HG03060 (cell line): Measurements from ENCODE around the gene SMC4.

Experiments used
- ATAC-seq: cut with Tn5 transposase; IDR thresholded peaks from one replicate; pipeline ENCODE4 v1.9.1; 2021; ENCODE audit warnings: low read depth, moderate number of reproducible peaks; ENCODE audit not compliant: unreplicated experiment

Gene SMC4

DNA sequence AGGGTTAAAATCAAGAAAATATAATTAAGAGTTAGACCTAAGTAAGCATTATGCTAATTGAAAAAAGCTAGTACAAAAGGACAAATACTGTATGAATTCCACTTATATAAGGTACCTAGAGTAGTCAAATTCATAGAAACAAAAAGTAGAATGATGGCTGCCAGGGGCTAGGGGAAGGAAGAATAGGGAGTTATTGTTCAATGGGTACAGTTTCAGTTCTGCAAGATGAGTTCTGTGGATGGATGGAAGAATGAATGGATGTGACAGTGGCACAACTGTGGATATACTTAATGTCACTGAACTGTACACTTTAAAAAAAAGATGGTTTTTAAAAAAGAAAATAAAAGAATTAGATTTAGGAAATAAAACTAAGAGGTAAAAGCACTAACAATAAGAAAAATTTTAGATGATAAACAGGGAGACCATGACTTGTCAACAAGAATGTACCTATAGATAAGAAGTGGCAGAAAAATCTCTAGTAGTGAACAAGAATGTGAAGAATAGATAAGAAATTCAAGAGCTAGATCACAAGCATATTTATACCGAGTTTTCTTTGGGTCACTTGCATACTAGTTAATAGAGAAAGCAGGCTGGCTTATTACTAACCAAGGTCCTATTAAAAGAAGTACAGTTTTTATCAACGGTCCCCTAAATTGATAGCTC is 6.0 kb upstream of the SMC4 start:
- no peak for ATAC-seq

DNA sequence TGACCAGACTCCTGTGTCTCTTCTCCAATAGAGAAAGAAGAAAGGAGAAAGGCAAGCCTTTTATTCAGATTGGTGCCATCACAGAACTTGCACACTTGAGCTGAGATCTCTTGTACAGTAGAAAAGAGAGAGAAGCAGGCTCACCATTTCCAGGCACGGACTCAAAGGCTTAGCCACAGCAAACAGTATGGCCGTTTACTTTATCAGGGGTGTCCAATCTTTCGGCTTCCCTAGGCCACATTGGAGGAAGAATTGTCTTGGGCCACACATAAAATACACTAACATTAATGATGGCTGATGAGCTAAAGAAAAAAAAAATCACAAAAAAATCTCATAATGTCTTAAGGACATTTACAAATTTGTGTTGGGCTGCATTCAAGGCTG is 5.4 kb upstream of the SMC4 start:
- no peak for ATAC-seq

DNA sequence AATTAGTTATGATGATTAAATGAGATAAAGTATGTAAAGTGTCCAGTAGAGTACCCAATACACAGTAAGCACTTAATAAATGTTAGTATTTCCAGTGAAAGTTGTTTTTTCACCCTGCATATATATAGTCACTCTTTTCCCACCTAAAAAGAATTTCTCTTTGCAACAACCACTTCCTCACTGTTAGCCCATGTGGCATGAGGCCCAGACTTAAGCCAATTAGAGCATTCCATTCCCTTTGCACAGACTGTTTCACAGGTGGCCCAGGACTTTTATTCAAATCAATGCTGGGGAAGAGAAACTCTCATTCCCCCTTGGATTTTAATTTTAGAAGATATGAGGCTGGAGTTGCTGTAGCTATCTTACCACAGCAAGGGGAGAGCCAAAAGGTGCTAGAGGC is 4.2 kb upstream of the SMC4 start:
- no peak for ATAC-seq

DNA sequence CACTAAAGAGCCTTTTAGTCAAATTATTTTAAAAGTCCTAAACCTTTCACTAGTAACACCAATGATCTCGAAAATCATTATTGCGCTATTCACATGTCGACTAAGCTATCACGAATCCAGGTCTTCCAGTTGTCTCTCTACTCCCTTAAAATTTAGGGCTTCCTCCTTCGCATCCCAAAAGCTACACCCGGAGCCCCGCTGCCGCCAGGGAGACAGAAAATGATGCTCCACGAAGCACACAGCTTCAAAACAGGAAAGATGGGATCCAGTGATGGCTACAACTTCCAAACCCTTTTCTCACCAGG is 678 bp upstream of the SMC4 start:
- ATAC-seq = no peak

DNA sequence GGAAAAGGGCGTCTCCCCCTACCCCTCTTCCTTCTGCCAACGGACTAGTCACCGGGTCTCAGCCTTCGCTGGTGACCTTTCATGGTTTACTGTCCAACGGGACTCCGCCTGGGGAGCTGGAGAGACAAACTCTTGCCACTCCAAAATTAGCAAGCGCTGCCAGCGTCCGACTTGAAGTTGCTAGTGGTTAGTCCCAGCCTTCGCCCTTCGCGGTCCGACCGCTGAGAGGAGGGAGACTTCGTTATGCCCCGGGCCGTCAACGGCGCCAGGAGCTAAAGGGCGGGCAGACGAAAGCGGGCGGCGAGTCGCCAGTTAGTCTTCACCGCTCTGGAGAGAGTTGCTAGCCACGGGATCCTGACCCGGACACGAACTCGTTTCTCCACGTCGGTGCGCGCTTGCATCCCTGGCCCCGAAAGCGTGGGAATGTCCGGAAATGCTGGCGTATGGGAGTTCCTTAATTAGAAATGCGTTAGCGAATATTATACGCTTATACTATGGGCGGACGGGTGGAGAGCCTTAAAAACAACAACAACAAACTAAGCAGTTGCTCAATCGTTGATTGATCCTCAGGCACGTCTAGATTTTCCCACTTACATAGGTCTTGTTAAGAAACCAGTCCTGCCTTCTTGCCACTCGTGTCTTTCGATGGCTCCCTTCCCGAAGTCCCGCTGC is 716 bp downstream of the SMC4 start:
- no peak for ATAC-seq

DNA sequence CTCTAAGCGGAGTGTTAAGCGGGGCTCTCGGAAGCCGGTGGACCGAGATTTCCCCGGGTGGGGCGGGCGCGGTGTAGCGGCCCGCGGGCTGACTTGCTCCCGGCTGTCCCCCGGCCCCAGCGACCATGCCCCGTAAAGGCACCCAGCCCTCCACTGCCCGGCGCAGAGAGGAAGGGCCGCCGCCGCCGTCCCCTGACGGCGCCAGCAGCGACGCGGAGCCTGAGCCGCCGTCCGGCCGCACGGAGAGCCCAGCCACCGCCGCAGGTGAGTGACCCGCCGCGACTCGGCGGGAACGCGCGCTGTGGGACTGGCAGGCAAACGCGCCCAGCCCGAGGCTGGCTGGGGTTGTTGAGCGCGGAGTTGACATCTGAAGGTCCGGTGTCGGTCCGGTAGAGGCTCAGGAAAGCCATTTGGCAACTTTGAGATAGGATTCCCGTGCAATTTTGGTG is 1.3 kb downstream of the SMC4 start:
- no peak for ATAC-seq

DNA sequence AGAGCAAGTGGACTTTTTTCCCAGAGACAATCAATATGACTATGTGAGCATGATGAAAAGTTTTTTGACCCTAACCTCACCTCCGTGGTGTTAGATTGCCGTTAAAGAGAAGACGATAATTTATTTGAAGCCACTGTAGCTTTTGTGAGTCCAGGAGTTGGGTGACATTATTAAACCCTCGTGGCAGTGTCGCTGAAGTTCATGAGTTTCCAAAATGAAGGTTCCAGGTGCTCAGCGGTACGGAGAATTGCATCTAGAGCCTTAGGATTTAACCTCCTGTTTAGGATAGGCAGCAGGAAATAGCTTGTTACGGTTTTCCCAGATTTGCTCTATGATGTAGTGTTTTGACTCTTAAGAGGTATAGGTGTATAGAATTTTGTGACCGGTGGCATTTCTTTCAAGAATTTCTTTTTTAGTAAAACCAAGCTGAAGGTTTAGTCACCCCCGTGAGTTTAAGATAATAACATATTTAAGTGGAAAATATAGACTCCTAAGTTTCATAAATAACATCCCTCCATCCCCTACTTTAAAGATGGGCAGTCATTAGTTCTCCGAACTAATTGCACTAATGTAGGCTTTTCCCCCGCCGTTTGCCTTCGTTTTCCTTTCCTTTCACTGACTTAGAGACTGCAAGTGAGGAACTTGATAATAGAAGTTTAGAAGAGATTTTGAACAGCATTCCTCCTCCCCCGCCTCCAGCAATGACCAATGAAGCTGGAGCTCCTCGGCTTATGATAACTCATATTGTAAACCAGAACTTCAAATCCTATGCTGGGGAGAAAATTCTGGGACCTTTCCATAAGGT is 2.0 kb downstream of the SMC4 start:
- ATAC-seq = no peak

DNA sequence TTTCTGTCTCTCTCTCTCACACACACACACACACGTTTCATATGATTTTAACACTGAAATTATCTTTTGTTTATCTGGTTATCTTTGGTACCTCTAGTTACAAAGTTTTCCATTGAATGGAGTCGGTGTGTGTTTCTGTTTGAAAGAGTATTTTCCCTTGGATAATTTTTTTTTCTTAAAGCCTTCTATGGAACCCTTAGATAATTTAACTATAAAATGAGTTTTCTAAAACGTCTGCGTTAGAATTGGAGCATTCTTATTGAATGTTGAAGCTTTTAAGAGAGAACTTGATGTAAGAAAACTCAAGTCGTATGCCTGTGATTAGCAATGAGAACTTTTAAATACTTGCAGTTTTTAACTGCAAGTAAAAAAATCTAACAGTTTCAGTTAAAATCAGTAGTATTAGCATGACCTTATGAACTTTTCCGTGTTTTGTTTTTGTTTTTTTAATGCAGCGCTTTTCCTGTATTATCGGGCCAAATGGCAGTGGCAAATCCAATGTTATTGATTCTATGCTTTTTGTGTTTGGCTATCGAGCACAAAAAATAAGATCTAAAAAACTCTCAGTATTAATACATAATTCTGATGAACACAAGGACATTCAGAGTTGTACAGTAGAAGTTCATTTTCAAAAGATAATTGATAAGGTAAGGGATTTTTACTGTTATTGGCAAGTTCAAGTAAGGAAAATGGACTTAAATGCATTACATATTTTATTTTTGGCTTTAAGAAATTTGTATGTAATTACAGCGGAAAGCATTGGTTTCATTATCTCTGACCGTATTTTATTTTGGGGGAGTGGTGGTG is 3.0 kb downstream of the SMC4 start:
- no peak for ATAC-seq

DNA sequence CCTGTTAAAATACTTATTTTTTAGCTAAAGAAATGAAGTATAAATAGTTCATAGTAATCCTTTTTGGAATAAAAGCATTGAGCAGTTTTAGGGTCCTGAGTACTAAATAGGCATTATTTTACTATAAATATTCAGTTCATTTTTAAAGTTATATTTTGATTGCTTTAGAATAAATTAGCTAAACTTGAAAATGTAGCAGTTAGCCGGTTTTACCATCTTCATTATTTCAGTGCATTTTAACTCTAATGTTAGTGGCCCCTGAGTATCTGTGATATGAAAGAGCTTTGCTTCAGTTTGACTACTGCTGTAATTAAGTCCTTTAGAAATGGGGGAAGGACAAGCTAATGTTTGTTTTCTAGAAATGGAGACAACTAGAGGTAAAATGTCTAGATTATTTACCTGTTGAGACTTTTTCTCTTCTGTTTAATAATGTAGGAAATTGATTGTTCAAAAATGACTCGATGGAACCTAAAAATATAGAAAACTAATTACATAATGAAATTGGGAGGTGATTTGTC is 3.6 kb downstream of the SMC4 start:
- no peak for ATAC-seq

DNA sequence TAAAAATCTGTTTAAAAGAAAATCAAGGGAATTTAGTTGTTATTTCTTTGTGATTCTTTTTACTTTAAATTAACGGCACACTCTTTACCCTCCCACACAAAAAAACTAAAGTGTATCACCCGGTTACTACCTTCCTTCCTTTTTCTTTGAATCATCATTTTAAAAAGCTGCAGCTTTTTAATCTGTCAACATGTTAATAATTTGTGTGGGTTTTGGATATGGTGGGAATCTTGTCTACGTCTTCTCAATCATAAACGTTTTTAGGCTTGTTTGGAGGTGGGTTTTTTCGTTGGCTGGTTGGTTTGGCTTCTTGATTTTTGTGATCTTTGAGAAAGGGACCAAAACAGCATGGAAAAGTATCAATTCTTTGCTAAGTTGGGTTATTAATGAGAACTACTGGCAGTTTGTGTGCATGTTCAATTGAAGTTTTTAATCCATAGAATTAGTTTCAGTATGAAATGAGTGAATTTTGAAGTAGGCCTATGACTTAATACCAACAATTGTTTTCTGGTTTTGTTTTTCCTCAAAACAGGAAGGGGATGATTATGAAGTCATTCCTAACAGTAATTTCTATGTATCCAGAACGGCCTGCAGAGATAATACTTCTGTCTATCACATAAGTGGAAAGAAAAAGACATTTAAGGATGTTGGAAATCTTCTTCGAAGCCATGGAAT is 4.5 kb downstream of the SMC4 start:
- ATAC-seq = no peak

DNA sequence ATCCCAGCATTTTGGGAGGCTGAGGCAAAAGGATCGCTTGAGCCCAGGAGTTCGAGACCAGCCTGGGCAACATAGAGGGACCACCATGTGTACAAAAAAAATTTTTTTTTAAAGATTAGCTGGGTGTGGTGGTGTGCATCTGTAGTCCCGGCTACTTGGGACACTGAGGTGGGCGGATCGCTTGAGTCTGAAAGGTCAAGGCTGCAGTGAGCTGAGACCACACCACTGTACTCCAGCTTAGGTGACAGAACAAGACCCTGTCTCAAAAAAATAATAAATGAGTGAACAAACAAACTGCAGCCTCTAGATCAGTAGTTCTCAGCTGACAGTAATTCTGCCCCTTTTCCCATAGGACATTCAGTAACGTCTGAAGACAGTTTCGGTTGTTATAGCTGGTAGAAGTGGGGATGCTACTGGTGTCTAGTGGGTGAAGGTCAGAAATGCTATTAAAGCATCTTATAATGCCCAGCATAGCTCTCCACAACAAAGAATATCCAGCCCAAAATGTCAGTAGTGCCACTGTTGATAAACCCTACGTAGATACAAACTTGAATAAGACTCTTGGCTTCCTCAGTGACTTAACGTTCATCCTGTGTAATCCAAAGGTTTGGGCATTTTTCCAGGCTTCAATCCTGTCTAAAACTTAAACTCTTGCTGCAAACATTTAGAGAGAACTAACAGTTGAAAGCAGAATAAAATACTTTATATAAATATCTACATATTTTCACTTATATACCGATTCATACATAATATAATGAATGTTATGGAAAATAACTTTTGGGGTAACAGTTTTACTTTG is 10.6 kb downstream of the SMC4 start:
- no peak for ATAC-seq

DNA sequence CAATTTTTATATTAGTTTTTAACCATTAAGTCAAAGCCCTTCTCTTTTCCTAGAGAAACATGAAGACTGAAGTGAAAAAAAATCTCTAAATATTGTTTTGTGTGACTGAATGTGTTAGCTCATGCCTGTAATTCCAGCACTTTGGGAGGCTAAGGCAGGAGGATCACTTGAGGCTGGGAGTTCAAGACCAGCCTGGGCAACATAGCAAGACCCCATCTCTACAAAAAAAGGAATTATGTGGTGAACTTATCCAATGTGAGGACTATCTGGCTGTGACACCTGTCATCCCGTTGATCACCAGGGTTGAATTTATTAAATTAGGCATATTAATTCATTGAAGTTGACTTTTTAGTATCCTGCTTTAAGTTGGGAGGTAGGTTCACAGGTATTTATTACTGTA is 13.0 kb downstream of the SMC4 start:
- no peak for ATAC-seq

DNA sequence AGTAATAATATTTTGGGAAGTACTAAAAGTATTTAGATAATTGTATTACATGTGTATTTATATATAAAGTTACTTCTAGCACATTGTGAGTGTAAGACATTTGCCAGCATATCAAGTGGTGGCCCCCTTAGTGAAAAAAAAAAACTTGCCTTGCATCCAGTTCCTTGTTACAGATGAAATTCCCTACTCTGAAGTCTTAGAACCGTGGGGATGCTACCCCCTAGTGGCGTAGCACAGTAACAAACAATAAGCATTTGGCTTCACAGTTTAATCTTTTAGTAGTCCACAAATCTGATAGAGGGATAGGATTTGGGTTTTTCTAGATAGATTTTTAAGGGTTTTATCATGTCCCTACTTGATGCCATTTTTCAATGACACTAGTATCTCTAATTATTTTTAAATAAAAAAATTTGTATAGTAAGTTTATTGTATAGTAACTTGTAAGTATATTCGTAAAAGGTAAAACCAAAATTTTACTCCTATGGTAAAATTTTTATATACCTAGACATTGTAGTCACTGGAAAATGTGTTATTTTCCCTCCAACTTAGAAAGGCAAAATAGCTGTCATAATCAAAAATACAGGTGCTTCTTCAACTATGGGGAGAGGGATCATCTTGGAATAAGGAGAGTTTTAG is 14.3 kb downstream of the SMC4 start:
- ATAC-seq = peak; percentile 70

DNA sequence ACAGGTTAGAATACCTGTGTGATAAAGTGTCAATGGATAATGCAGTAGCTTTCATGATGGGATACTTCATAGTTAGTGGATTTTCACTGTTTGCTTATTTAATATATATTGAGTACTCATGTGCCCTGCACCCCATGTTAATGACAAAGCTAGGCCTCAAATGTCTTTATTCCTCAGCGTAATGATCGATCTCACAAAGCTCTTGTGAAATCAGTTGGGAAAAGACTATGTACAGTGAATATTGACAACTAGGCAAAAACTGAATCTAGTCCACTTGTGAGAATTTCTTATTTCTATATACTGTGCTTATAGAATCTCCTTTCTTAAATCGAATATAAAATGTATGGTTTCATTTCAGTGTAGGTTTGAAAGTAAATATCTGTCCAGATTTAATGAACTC is 17.9 kb downstream of the SMC4 start:
- ATAC-seq = no peak

DNA sequence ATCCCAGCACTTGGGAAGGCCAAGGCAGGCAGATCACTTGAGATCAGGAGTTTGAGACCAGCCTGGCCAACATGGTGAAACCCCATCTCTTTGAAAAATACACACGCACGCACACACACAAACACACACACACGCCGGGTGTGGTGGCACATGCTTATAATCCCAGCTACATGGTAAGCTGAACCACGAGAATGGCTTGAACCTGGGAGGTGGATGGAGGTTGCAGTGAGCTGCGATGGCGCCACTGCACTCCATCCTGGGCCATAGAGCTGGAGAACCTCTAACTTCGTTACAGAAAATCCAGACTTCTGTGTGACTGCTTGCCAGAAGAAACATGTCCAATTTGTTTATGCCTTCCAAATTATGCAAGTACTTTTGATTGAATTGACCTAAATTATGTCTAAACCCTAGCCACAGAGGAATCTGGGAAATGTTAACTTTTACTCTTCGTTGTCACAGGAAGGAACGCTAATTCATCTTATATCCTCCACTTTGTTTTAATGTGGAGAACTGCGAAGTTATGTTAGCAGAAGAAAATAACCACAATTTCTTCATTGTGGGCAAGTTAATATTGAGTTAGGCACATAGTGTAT is 28.5 kb downstream of the SMC4 start:
- ATAC-seq = no peak

DNA sequence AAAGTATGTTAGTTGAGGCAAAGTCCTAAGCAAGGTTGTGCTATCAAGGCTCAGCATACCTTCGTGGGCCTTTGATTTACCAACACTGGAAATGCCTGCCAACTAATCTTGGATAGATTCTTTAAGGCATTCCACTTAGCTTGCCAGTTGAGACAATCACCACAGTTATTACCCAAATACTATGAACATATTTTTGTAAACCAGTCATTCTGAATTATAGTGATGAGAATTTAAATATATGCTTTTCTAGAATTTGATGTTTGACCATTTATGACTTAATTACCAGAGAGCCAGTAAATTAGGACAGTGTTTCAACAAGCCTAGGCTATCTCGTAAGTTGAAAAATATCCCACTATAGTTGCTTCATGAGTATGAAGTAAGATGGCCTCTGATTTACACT is 34.6 kb downstream of the SMC4 start:
- ATAC-seq = no peak

DNA sequence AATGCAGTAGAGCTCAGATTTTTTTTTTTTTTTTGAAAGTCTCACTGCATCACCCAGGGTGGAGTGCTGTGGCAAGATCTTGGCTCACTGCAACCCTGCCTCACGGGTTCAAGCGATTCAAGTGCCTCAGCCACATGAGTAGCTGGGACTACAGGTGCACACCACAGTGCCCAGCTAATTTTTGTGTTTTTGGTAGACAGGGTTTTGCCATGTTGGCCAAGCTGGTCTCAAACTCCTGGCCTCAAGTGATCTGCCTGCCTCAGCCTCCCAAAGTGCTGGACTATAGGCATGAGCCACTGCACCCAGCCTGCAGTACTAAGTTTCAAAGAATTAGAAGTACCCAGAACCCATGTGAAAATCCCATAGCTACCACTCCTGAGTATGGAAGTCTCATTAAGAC is 35.6 kb downstream of the SMC4 start:
- ATAC-seq = no peak

DNA sequence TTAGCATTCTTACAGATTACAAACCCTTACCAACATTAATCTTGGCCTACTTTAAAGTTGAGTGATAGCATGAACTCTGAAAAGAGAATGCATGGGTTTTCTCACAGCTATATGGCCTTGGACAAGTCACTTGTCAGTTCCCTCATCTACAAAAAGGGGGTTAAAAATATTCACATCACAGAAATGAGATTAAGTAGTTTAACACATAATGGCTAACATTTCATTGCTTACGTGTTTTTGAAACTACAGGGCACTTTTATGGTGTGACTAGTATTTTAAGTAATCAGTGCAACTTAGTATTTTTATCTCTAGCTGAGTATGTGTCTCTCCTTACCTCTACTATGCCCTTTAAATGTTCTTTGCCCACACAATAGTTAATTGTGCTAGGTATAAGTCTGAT is 36.3 kb downstream of the SMC4 start:
- ATAC-seq = no peak

DNA sequence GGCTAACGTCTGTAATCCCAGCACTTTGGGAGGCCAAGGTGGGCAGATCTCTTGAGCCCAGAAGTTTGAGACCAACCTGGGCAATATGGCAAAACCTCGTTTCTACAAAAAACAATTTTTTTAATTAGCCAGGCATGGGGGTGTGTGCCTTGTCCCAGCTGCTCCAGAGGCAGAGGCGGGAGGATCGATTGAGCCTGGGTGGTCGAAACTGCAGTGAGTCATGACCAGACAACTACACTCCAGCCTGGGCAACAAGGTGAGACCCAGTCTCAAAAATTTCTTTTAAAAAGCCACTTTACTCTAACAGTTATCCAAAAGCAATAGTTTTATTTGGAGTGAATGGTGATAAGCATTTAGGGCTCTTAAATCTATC is 37.6 kb downstream of the SMC4 start:
- ATAC-seq = no peak
